ENCODE results near the gene KIRREL1.
"Not testable (repeated sequence)": the region's sequence is repeated elsewhere in the genome, so short reads cannot be mapped to it uniquely, and the experiment has no call there.

Gene KIRREL1

GRCh38 chr1:158122833-158123388 is 129.5 kb downstream of the KIRREL1 start:
- Histone ChIP-seq H3K36me3 (replicated peaks) (no peaks in the 10 kb centered on the region), H3K4me3 (no peak overlapping the region), H3K27me3 (ENCODE audit: low read depth) (peaks cover 7% of the 10 kb centered on the region; the same call in 1 of the 2 replicates), H3K4me1 (no peaks in the 10 kb centered on the region), H3K9me3 (no peaks in the 10 kb centered on the region)
- DNase-seq (ENCODE audit: low spot score in 2 of 2) = no peak
- in situ Hi-C loops (cut with MboI; ENCODE audit: low sequenced_read_pairs) = loop anchor here (5.0 to 25.0 kb wide), 2 partner anchors 161 to 936 kb away; no protein-coding TSS in a partner anchor

DNA sequence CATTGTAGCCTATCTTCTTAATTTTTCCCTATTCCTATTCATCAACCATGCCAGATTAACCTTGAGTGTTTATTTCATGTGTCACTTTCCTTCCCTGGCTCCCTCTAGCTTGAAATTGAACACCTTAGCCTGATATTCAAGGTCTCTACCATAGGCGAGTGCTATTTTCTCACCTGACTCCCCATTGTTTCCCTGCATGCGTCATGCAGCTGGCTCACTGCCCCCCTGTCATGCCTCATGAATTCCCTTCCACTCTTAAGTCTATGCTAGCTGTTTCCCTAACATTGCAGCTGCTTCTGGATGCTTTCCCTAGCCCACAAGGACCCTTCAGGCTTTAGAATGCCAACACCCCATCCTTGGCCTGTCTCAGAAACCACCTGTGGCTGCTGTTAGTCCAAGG is 130.6 kb downstream of the KIRREL1 start:
- no peak overlapping the region for H3K4me3 ChIP-seq
- in situ Hi-C loops (cut with MboI; ENCODE audit: low sequenced_read_pairs) = loop anchor here (5.0 to 25.0 kb wide), 2 partner anchors 162 to 937 kb away; no protein-coding TSS in a partner anchor
- DNase-seq (ENCODE audit: low spot score in 2 of 2) = no peak
- H3K27me3 ChIP-seq (ENCODE audit: low read depth) = peaks cover 7% of the 10 kb centered on the region; the same call in 1 of the 2 replicates
- H3K4me1 ChIP-seq = no peaks in the 10 kb centered on the region
- no peaks in the 10 kb centered on the region for H3K9me3 ChIP-seq
- no peaks in the 10 kb centered on the region for H3K36me3 ChIP-seq (replicated peaks)

DNA sequence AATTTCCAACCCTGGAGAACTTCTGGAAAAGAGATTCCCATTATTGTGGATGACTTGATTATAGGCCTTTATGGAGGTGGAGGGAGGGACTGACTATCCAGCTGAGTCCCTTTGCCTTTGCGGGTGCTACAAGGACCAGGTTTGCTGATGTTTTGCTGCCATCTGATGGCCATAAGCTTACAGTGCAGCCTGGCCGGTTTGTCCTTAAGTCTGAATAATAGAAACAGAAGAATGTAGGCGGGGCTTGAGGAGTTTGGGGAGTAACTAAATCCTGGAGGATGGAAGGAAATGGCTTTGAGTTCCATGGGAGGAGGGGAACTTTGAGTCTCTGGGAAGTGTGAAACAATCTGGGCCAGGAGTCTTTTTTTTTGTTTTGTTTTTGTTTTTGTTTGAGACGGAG is 131.6 kb downstream of the KIRREL1 start:
- peaks cover 7% of the 10 kb centered on the region; the same call in 1 of the 2 replicates for H3K27me3 ChIP-seq (ENCODE audit: low read depth)
- peak; percentile 89 to 94 for DNase-seq (ENCODE audit: low spot score in 2 of 2)
- no peaks in the 10 kb centered on the region for H3K36me3 ChIP-seq (replicated peaks)
- H3K4me1 ChIP-seq = no peaks in the 10 kb centered on the region
- in situ Hi-C loops (cut with MboI; ENCODE audit: low sequenced_read_pairs) = loop anchor here (5.0 to 25.0 kb wide), 2 partner anchors 163 to 938 kb away; no protein-coding TSS in a partner anchor
- no peak overlapping the region for H3K4me3 ChIP-seq
- H3K9me3 ChIP-seq = no peaks in the 10 kb centered on the region

GRCh38 chr1:158126425-158126824 is 133.0 kb downstream of the KIRREL1 start:
- DNase-seq (ENCODE audit: low spot score in 2 of 2) = no peak
- Histone ChIP-seq H3K9me3 (no peaks in the 10 kb centered on the region), H3K36me3 (replicated peaks) (no peaks in the 10 kb centered on the region), H3K4me1 (no peaks in the 10 kb centered on the region), H3K4me3 (no peak overlapping the region), H3K27me3 (ENCODE audit: low read depth) (peaks cover 7% of the 10 kb centered on the region; the same call in 1 of the 2 replicates)
- in situ Hi-C loops (cut with MboI; ENCODE audit: low sequenced_read_pairs) = no loop called here

GRCh38 chr1:158128531-158128930 is 135.1 kb downstream of the KIRREL1 start:
- H3K4me1 ChIP-seq; H3K36me3 ChIP-seq (replicated peaks); H3K4me3 ChIP-seq; H3K27me3 ChIP-seq (ENCODE audit: low read depth); DNase-seq (ENCODE audit: low spot score in 2 of 2); in situ Hi-C loops (cut with MboI; ENCODE audit: low sequenced_read_pairs); H3K9me3 ChIP-seq: not testable (repeated sequence)

DNA sequence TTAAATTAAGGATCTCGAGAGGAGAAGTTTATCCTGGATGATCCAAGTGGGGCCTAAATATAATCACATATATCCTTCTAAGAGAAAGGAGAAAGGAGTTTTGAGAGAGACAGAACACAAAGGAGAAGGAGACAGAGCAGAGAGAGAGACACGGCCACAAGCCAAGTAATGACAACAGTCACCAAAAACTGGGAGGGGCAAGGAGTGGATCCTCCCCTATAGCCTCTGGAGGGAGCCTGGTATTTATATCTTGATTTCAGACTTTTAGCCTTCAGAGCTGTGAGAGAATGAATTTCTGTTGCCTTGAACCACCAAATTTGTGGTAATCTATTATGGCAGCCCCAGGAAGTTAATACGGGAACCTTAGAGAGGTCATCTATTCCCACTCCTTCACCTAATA is 137.8 kb downstream of the KIRREL1 start:
- peaks cover 7% of the 10 kb centered on the region; the same call in 1 of the 2 replicates for H3K27me3 ChIP-seq (ENCODE audit: low read depth)
- H3K4me1 ChIP-seq = no peaks in the 10 kb centered on the region
- no peak for DNase-seq (ENCODE audit: low spot score in 2 of 2)
- in situ Hi-C loops (cut with MboI; ENCODE audit: low sequenced_read_pairs) = no loop called here
- no peaks in the 10 kb centered on the region for H3K9me3 ChIP-seq
- H3K4me3 ChIP-seq = no peak overlapping the region
- H3K36me3 ChIP-seq (replicated peaks) = no peaks in the 10 kb centered on the region

- H3K4me1 ChIP-seq = no peaks in the 10 kb centered on the region
- no peaks in the 10 kb centered on the region for H3K9me3 ChIP-seq
- H3K36me3 ChIP-seq (replicated peaks) = no peaks in the 10 kb centered on the region
- in situ Hi-C loops (cut with MboI; ENCODE audit: low sequenced_read_pairs) = loop anchor here (10.0 kb wide), 1 partner anchor 56 kb away; no protein-coding TSS in a partner anchor
- H3K4me3 ChIP-seq = no peak overlapping the region
- no peaks in the 10 kb centered on the region; the same call in 1 of the 2 replicates for H3K27me3 ChIP-seq (ENCODE audit: low read depth)
- no peak for DNase-seq (ENCODE audit: low spot score in 2 of 2)
Observed at GRCh38 chr1:158140764-158141192, 147.3 kb downstream of the KIRREL1 start.

- DNase-seq (ENCODE audit: low spot score in 2 of 2) = no peak
- in situ Hi-C loops (cut with MboI; ENCODE audit: low sequenced_read_pairs) = loop anchor here (10.0 kb wide), 1 partner anchor 60 kb away; no protein-coding TSS in a partner anchor
- Histone ChIP-seq H3K36me3 (replicated peaks) (no peaks in the 10 kb centered on the region), H3K9me3 (no peaks in the 10 kb centered on the region), H3K27me3 (ENCODE audit: low read depth) (no peaks in the 10 kb centered on the region), H3K4me3 (no peak overlapping the region), H3K4me1 (no peaks in the 10 kb centered on the region)
Observed at GRCh38 chr1:158145173-158145719, 151.8 kb downstream of the KIRREL1 start.

GRCh38 chr1:158146165-158146564 is 152.7 kb downstream of the KIRREL1 start:
- Histone ChIP-seq H3K4me3 (no peak overlapping the region), H3K27me3 (ENCODE audit: low read depth) (no peaks in the 10 kb centered on the region), H3K9me3 (no peaks in the 10 kb centered on the region), H3K4me1 (no peaks in the 10 kb centered on the region), H3K36me3 (replicated peaks) (no peaks in the 10 kb centered on the region)
- in situ Hi-C loops (cut with MboI; ENCODE audit: low sequenced_read_pairs) = loop anchor here (10.0 kb wide), 1 partner anchor 61 kb away; no protein-coding TSS in a partner anchor
- DNase-seq (ENCODE audit: low spot score in 2 of 2) = no peak

GRCh38 chr1:158146739-158147138 is 153.3 kb downstream of the KIRREL1 start:
- Histone ChIP-seq H3K9me3 (no peaks in the 10 kb centered on the region), H3K27me3 (ENCODE audit: low read depth) (peaks cover 2% of the 10 kb centered on the region; the same call in 1 of the 2 replicates), H3K4me1 (no peaks in the 10 kb centered on the region), H3K4me3 (no peak overlapping the region), H3K36me3 (replicated peaks) (no peaks in the 10 kb centered on the region)
- in situ Hi-C loops (cut with MboI; ENCODE audit: low sequenced_read_pairs) = loop anchor here (10.0 kb wide), 1 partner anchor 62 kb away; no protein-coding TSS in a partner anchor
- no peak for DNase-seq (ENCODE audit: low spot score in 2 of 2)

DNA sequence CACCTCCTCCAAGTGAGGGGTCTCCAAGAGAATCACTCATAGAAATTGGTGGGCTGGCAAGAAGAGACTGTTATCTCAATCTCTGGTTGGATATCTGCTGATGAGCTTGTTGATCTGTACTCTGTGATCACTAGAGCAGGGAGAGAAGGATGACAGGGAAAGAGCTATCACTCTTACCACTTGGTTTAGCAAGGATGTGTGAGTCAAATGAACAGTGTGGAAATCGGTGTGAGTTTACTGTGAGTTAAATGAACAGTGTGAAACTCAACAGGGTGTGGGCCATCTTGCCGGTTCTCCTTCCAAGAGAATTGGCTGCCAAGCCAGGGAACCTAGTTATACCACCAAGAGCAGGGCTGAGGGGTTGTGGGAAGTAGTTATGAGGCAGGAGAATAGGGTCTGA is 154.0 kb downstream of the KIRREL1 start:
- H3K36me3 ChIP-seq (replicated peaks) = no peaks in the 10 kb centered on the region
- H3K4me1 ChIP-seq = no peaks in the 10 kb centered on the region
- no peak for DNase-seq (ENCODE audit: low spot score in 2 of 2)
- in situ Hi-C loops (cut with MboI; ENCODE audit: low sequenced_read_pairs) = loop anchor here (10.0 kb wide), 1 partner anchor 63 kb away; no protein-coding TSS in a partner anchor
- H3K27me3 ChIP-seq (ENCODE audit: low read depth) = peaks cover 9% of the 10 kb centered on the region
- H3K9me3 ChIP-seq = no peaks in the 10 kb centered on the region
- no peak overlapping the region for H3K4me3 ChIP-seq

DNA sequence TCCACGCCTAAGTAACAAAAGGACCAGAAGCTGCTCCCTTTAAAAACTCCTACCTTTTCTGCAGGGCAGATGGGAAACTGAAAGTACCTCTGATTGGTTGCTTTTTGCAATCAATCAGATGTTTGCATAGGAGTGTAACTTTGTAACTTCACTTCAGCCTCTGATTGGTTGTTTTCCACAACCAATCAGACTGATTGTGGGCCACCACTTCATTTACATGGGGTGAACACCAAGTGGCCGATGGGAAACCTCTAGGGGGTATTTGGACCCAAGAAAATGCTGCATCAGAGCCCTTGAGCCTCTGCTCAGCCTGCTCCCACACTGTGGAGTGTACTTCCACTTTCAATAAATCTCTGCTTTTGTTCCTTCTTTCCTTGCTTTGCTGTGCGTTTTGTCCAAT is 154.4 kb downstream of the KIRREL1 start:
- Histone ChIP-seq H3K4me1 (no peaks in the 10 kb centered on the region), H3K9me3 (no peaks in the 10 kb centered on the region), H3K36me3 (replicated peaks) (no peaks in the 10 kb centered on the region), H3K27me3 (ENCODE audit: low read depth) (peaks cover 13% of the 10 kb centered on the region), H3K4me3 (no peak overlapping the region)
- in situ Hi-C loops (cut with MboI; ENCODE audit: low sequenced_read_pairs) = loop anchor here (10.0 kb wide), 1 partner anchor 63 kb away; no protein-coding TSS in a partner anchor
- no peak for DNase-seq (ENCODE audit: low spot score in 2 of 2)

GRCh38 chr1:158148468-158148867 is 155.0 kb downstream of the KIRREL1 start:
- H3K27me3 ChIP-seq (ENCODE audit: low read depth) = peaks cover 18% of the 10 kb centered on the region
- no peak for DNase-seq (ENCODE audit: low spot score in 2 of 2)
- H3K4me1 ChIP-seq = no peaks in the 10 kb centered on the region
- H3K4me3 ChIP-seq = no peak overlapping the region
- H3K36me3 ChIP-seq (replicated peaks) = no peaks in the 10 kb centered on the region
- H3K9me3 ChIP-seq = no peaks in the 10 kb centered on the region
- in situ Hi-C loops (cut with MboI; ENCODE audit: low sequenced_read_pairs) = loop anchor here (10.0 kb wide), 1 partner anchor 64 kb away; no protein-coding TSS in a partner anchor

- in situ Hi-C loops (cut with MboI; ENCODE audit: low sequenced_read_pairs) = loop anchor here (10.0 kb wide), 1 partner anchor 64 kb away; no protein-coding TSS in a partner anchor
Observed at GRCh38 chr1:158149175-158149574, 155.7 kb downstream of the KIRREL1 start.

More at GRCh38 chr1:158149175-158149574, 155.7 kb downstream of the KIRREL1 start:
- Histone ChIP-seq H3K9me3 (no peaks in the 10 kb centered on the region), H3K4me1 (no peaks in the 10 kb centered on the region), H3K36me3 (replicated peaks) (no peaks in the 10 kb centered on the region), H3K27me3 (ENCODE audit: low read depth) (peaks cover 22% of the 10 kb centered on the region), H3K4me3 (peak overlapping the region; percentile 11)
- DNase-seq (ENCODE audit: low spot score in 2 of 2) = no peak
